ENCODE data around the gene TIMP1. TPM values are rescaled to one million over a fixed set of nuclear protein-coding genes. Genes with fewer than 3 reads are reported as not detected.

Gene TIMP1
- total and polyA plus RNA-seq, 12 donors = 32.8 to 826 (median 70.7) TPM

DNA sequence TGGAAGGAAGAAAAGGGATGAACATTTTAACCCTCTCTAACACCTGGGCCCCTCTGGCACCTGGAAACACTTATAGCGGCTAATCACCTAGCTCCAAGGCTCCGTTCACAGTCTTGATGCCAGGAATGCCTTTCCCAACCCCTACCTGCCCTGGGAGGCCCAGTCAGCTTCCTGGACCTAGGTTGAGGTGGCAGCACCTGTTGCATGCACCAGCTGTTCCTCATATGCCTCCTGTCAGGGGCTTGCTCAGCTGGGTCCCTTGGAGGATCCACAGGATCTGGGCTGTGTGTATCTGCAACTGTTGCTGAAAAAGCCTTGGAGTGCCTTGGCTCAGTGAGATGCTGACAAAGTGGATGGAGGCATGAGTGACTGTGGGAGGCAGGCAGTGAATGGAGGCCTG, 43.1 kb downstream of the TIMP1 start:
- ATAC-seq = no peak
- DNase-seq = no peak
- no peak overlapping the region for H3K4me3 ChIP-seq
- H3K27ac ChIP-seq = no peak overlapping the region
- TF ChIP-seq, protein P1, sequence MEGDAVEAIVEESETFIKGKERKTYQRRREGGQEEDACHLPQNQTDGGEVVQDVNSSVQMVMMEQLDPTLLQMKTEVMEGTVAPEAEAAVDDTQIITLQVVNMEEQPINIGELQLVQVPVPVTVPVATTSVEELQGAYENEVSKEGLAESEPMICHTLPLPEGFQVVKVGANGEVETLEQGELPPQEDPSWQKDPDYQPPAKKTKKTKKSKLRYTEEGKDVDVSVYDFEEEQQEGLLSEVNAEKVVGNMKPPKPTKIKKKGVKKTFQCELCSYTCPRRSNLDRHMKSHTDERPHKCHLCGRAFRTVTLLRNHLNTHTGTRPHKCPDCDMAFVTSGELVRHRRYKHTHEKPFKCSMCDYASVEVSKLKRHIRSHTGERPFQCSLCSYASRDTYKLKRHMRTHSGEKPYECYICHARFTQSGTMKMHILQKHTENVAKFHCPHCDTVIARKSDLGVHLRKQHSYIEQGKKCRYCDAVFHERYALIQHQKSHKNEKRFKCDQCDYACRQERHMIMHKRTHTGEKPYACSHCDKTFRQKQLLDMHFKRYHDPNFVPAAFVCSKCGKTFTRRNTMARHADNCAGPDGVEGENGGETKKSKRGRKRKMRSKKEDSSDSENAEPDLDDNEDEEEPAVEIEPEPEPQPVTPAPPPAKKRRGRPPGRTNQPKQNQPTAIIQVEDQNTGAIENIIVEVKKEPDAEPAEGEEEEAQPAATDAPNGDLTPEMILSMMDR (IDR thresholded peaks at IDR 0.05) = no peak
- H3K4me1 ChIP-seq = peaks cover 0 to 7% (median 0%) of the 10 kb centered on the region in 9 donors
- 97 to 100% methylated on average over 2 of the region's 2 CpGs for WGBS, 2 donors
- no peaks in the 10 kb centered on the region for H3K36me3 ChIP-seq
- peaks cover 0 to 23% (median 0%) of the 10 kb centered on the region in 7 donors for H3K27me3 ChIP-seq
- intact Hi-C loops (cut with DNase I) = no loop called here
- no peaks in the 10 kb centered on the region for H3K9me3 ChIP-seq

DNA sequence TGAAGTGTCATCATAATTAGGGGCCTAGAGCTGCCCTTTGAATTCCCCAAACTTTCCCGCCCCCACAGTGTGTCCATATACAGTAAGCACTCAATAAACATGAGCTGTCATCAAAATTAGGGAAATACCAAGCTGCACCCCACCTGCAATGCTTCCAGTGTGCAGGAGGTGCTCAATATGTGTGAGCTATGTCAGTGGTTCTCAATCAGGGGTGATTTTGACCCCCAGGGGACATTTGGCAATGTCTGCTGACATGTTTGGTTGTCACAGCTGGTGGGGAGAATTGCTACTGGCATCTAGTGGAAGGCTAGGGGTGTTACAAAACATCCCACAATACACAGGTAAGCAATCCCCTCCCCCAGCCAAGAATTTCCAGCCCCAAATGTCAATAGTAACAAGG, 46.7 kb downstream of the TIMP1 start:
- peak overlapping the region in 1 of 10 donors; percentile 83 for H3K27ac ChIP-seq
- intact Hi-C loops (cut with DNase I) = no loop called here
- no peaks in the 10 kb centered on the region for H3K9me3 ChIP-seq
- no peak for DNase-seq
- H3K36me3 ChIP-seq = no peaks in the 10 kb centered on the region
- H3K27me3 ChIP-seq = peaks cover 0 to 12% (median 0%) of the 10 kb centered on the region in 7 donors
- ATAC-seq = no peak
- peaks cover 0 to 15% (median 0%) of the 10 kb centered on the region in 9 donors for H3K4me1 ChIP-seq
- TF ChIP-seq, protein P1 (IDR thresholded peaks at IDR 0.05) = peak in 1 of 9 donors; percentile 5
- whole genome bisulfite sequencing, 2 donors = 92 to 100% methylated on average over 1 of the region's 1 CpG
- peak overlapping the region in 1 of 10 donors; percentile 44 for H3K4me3 ChIP-seq

GRCh38 chrX:47629419-47630200, 47.4 kb downstream of the TIMP1 start, which contains the start of gene CFP:
Gene CFP (minus strand): TSS chrX:47629930. CDS start chrX:47629844, 86 bp downstream.
- H3K4me3 ChIP-seq = peak within 1 kb of the TSS in 1 of 10 donors; percentile 44
- ATAC-seq (peak in 4 of 8 donors; percentile 14 to 37 (median 31)), DNase-seq (no peak)
- intact Hi-C loops (cut with DNase I) = no loop called here
- TF ChIP-seq, protein P1 (IDR thresholded peaks at IDR 0.05) = no peak
- no peaks in the 10 kb centered on the region for H3K9me3 ChIP-seq
- 43 to 64% methylated on average over 7 to 14 of the region's 14 CpGs for WGBS, 2 donors
- peak within 1 kb of the TSS in 1 of 10 donors; percentile 83 for H3K27ac ChIP-seq
- H3K36me3 ChIP-seq = peaks cover 0 to 6% (median 0%) of the 10 kb centered on the region in 9 donors
- peaks cover 0 to 15% (median 0%) of the 10 kb centered on the region in 9 donors for H3K4me1 ChIP-seq
- H3K27me3 ChIP-seq = peaks cover 0 to 9% (median 0%) of the 10 kb centered on the region in 7 donors

DNA sequence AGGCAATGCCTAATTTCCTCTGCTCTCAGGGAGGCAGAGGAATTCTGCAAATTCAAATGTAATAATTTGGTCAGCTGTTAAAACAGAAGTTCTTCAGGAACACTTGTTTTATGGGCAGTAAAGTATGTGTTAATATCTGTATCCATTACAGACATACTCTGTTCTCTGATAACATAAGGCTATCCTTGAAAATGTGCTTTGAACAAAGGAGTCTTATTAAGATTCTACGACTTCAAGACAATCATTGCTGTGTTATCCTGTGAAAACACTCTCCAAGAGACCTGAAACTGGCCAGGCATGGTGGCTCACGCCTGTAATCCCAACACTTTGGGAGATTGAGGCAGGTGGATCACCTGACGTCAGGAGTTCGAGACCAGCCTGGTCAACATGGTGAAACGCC, 49.4 kb downstream of the TIMP1 start:
- WGBS, 2 donors = 93% methylated on average over 5 of the region's 5 CpGs
- H3K9me3 ChIP-seq = no peaks in the 10 kb centered on the region
- H3K36me3 ChIP-seq = peaks cover 0 to 24% (median 0%) of the 10 kb centered on the region in 9 donors
- TF ChIP-seq, protein P1 (IDR thresholded peaks at IDR 0.05) = no peak
- intact Hi-C loops (cut with DNase I) = no loop called here
- H3K4me1 ChIP-seq = peaks cover 0 to 15% (median 0%) of the 10 kb centered on the region in 9 donors
- H3K27me3 ChIP-seq = peaks cover 0 to 9% (median 0%) of the 10 kb centered on the region in 7 donors
- H3K27ac ChIP-seq = no peak overlapping the region
- no peak for ATAC-seq
- no peak overlapping the region for H3K4me3 ChIP-seq
- no peak for DNase-seq

Data from heart right ventricle (tissue), 16 donors.